M059J (cell line): Measurements from ENCODE around the gene GALNT18. TPM values are rescaled to one million over a fixed set of nuclear protein-coding genes. Genes with fewer than 3 reads are reported as not detected.
"Not testable (repeated sequence)": the region's sequence is repeated elsewhere in the genome, so short reads cannot be mapped to it uniquely, and the experiment has no call there.

ENCODE experiments used
- DNase-seq: peaks from one replicate; pipeline ENCODE4 v3.0.0-alpha.2; 2012; ENCODE audit warnings: low read depth
- total RNA-seq: library from RNA; depleted of rRNA; stranded (reverse); fragments of >200 nt; shearing (Covaris generic); gene quantifications from 2 replicates; pipeline ENCODE4 v1.2.3, GENCODE V29; 2014

GALNT18 gene
- total RNA-seq, 1 experiment from 2014 or later = 0.64 TPM

DNA sequence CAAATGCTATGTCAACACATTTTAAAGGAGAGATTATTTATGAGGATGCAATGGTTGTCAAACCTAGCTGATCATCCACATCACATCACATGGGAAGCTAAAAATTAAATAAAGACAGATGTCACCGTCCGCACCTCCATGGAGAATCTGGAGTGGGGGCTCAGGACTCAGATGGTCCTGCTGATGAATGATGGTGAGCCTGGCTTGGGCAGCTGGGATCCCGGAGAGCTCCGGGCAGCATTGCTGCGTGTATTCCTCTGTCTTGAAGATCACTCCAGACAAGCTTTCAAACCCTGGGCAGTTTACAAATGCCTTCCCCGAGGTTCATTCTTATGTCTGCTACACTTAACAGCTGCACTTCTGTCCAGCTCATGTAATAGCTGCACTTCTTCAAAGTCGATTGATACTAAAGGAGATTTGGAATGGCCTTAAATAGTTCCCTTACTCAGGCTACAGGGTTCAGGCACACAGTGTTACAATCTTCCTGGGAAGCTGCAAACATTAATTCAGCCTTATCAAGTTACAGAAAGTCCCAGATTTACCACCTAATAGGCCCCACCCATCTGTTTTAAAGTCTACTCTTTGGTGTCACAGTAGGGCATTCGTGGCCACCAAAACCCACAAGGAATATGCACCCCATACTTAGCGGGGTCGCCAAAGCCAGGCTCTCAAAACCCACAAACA, 234.0 kb downstream of the GALNT18 start:
- DNase-seq = no peak

DNA sequence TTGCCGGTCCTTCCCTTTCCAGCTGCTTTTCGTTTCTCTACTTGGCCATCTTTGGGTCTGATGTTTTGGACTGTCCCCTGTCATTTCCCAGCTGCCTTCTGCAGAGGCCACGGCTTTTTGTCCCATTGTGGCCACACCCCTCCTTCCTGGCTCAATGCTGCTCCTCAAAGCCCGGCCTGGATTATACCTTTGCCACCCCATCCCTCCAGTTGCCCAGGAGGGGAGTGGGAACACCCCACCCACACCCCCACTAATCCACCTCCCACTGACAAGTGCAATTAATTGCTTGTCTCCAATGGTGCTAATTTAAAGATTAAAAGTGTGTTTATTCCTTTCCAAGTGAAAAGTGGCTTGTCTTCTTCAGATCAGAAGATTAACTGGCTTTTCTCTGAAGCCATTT, 234.6 kb downstream of the GALNT18 start:
- no peak for DNase-seq

DNA sequence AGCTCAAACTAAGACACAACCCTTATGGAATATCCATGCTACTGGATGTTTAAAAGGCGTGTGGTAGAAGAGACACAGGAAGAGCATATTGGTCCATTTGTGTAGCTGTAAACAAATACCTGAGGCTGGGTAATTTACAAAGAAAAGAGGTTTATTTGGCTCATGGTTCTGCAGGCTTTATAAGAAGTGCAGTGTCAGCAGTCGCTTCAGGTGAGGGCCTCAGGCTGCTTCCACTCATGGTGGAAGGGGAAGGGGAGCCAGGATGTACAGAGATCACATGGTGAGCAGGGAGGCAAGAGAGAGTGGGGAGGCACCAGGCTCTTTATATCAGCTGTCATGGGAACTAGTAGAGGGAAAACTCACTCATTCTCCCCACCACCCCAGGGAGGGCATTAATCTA, 237.0 kb downstream of the GALNT18 start:
- DNase-seq = no peak

DNA sequence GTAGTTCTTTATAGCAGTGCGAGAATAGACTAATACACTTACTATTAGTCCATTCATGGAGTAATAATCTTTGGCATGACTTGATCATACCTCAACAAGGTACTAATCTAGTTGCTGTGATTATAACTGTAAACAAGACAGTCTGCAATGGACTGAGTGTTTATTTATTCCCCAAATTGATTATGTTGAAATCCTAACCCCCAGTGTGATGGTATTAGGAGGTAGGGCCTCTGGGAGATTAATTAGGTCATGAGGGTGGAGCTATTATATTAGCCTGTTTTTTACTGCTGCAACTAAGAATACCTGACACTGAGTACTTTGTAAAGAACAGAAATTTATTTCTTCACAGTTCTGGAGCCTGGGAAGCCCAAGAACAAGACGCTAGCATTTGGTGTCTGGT, 237.8 kb downstream of the GALNT18 start:
- no peak for DNase-seq

DNA sequence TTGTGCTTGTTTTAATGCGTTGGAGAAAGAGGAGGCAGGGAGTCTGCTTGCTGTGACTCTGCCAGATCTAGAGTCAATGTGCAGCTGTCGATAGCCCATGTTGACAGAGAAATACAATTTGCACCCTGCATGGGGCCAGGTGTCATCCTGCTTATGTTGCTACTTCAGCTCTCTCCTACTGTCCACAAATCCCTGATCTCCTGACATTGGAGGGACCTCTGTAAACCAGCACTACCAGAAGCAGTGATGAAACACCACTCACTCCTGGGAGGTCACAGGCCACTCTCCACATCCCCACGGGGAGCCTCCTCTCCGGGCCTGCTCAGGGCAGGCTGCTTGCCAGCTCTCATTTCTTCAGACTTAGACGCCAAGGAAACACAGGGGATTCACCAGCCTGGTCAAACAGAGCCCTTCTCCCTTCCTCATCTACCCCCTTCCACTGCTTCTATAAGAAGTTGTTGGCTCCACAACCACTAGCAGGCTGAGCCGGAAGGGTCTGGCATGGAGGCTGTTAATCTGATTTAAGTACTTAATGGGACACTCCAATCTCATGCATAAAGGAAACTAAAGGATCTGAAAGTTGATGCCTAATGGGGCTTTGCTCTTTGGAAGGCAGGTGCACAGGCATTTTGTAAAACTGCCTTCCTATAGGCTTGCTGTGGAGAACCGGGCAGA, 238.8 kb downstream of the GALNT18 start:
- DNase-seq = no peak

DNA sequence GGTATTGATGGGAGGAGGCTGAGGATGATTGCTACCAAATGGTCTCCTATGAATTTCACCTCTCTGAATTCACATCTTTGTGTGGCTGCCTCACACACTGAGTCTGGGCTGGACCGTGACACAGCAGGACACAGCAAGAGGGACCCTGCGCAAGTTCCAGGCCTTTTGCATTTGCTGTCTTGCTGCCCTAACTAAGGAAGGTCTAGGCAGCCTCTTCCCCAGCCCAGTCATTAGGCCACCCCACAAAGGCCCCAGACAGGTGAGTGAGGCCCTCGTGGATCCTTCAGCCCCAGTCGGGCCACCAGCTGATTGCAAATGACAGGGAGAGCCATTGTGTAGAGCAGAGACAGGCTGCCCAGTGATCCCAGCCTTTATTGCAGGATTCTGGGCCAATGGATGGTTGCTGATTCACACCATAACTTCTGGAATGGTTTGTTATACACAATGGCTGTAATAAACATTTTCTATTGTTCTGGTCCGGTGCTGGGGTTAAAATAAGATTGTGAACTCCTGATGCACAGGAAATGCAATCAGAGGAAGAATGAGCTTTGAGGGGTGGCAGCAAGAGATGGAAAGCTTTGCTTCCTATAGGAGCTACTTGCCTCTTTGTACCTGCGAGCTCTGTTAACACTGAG, 240.2 kb downstream of the GALNT18 start:
- DNase-seq = no peak

DNA sequence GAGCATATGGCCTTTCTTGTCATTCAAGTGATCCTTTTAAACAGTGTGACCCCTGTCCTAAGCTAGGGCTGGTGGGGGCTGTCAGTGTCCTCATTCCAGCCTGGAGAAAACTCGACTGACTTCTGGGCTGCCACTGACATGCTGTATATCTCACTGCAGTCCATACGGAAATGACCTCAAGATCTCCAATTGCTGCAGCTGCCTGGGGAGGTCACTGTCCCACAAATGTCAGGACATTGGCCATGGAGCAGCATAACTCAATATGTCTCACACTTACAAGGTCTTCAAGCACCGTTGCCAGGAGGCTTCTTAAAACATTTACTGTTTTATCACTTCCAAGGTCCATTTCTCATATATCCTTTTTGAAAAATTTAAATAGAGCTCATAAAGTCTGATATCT, 240.9 kb downstream of the GALNT18 start:
- DNase-seq = no peak

DNA sequence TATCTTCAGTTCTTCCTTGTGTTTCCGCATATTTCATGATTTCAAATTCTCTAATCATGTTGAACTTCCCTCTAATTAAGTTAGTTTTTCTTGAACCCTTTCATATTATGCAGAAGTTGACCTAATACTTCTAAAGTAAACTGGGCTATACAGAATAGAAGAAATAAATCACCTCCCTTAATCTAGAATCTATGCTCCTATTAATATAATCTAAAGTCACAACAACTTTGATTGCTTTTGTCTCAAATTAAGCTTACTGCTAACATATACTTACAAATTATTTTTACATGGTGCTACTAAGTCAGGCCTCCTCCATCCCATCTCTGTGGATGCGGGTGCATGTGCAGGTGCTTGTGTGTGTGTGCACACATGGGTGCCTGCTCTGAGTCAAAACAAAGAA, 241.5 kb downstream of the GALNT18 start:
- DNase-seq = no peak

DNA sequence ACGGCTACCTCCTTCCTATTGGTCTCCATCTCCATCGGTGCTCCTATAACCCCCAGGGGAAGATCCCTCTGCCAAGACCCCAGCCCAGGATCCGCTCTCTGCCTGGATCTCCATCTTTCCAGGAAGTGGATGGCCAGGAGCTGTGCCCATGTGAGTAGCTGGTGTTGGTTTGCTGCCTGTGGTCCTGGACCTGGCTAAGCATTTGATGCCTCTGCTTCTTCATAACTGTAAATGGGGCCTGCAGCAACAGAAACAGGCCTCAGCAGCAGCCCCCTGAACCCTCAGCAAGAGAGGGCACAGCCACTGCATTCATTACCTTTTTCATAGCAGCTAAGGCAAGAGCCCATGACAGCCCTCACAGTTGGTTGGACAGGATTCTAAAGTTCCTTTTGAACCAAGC, 242.1 kb downstream of the GALNT18 start:
- DNase-seq = no peak

DNA sequence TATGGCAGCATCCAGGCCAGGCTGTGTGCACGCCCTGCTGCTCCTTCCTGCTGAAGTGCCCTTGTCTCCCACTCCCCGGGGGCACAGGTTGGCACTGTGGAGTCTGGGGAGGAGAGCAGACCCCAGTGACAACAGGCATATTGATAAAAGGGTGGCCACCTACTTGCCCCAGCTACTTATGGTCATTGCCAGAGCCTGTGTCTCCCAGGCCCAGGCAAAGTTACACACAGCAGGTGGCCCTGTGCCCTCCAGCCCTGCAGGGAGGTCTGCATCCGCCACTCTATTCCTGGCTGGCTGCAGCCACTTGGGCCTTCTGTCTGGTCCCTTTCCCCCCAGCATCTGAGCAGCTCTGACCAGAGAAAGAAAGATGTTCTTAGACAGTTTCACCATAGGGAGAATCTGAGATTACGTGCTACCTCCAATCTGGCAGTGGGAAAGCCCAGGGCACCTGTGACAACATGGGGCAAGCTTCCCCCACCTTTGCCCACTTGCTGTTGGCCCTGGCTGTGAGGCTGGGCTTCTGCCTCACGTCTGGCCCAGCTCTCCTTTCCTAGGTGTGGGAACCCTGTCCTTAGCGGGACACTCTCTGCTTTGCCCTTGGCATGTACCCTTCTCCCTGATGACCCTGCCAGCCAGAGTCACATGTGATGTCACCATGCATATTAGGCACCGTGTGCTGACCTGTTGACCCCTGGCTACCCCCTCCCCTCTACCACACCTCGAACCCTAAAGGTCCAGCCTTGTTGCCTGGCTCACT, 243.4 kb downstream of the GALNT18 start:
- DNase-seq = no peak

DNA sequence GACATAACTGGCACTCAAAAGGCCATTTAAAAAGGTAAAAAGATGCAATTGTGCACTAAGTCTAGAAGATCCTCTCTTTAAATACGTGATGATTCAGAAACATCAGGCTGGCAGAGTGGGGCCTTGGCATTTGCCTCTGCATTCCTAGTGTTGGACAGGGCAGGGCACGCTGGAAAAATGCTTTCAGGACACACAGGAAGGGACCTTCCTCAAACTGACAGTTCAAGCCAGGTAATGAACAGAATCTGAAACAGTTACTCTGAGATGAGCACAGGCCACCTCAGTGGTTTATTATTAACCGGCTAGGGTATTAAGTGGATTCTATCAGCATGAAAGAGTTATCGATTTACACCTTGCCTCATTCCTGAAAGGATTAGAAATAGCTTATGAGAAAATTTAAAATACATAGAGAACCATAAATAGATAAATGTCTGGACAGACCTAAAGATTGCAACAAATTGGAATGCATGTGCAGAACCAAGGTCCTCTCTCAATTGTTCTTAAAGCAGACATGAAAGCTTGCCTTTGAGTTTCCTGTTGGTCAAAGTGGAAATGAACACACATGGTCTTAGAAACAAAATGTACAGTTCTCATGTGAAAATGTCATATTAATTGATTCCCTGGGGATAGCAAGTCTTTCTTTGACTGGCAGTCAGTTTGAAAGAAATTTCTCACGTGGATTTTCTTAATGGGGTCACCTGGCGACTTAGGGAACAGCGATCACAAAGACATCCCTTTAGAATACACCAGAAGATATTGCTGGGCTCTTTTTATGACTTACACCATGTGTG, 247.3 kb downstream of the GALNT18 start:
- DNase-seq = no peak

DNA sequence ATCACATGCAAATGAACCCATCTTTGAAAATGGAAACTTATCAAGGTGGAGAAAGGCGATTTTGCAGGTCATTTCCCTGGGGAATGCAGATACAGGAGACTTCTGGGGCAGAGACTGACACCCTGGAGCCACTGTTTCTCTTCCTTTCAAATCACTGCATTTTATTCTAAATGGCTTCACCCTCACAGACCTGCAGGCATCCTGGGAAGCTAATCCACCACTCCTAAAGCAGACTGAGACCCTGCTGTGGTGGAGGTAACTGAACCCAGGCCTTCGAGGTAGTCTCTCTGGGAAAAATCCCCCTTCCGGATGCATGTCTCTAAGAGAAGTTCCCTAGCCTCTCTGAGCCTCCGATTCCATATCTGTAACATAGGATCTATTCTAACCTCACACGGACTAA, 247.9 kb downstream of the GALNT18 start:
- DNase-seq = no peak

DNA sequence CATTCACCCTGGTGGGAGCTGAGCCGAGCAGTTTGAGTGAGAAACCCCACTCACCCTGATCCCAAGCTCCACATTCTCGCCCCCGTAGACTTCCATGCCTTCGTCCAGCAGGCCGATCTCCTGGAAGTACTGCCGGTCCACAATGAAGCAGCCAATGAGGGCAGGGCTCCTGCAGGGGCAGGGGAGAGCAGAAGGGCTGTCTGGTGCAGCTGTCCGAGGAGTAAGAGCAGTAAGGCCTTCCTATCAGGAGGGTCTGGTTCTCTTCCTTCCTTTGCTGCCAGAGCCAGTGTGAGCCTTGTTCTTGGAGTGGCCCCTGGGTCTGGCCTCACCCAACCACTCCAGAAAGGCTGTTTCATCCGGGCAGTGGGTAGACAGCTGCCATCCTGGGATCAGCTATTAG, 249.3 kb downstream of the GALNT18 start:
- DNase-seq = no peak

DNA sequence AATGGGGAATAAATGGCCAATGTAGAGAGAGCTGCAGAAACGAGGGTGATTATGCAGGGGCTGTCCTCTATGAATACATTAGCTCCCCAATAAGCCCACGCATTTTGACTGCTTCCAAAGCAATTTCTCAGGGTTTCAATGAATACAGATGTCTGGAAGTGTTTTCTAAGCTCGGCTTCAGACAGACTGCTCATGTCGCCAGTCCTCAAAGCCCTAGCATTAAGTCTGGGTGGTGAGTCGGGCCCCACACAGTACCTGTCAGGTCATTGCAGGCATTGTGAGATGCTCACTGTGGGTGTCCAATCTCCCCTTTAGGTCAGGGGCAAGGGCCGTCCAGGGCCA, 250.9 kb downstream of the GALNT18 start:
- no peak for DNase-seq

DNA sequence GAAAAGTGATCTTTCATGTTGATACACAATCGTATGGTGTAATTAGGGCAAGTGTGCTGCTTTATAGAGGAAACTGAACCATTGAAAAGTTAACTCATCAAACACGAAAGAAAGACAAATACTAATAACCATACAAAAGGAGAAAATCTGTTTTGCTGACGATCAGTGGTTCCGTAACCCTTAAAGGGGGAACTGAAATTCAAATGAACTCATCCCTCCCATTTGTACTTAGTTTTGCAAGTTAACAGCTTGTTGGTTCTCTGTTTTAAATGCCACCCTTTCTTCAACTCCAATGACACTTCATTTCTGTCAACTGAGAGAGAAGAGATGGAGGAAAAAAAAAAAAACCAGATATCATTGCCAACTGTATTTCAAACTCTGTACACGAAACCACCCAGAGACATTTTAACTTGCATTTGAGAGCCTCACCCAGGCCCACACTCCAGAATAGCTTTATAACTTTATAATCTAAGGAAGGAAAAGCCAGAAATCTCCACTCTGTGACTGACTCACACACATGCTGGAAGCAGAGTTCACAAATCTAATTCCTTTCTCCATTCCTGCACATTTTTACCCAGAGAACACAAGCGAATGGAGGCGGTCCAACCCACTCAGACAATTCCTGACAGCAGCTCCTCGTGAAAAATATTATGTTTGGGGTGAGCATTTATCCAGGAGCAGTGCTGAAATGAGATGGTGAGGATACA, 251.4 kb downstream of the GALNT18 start:
- DNase-seq = no peak

DNA sequence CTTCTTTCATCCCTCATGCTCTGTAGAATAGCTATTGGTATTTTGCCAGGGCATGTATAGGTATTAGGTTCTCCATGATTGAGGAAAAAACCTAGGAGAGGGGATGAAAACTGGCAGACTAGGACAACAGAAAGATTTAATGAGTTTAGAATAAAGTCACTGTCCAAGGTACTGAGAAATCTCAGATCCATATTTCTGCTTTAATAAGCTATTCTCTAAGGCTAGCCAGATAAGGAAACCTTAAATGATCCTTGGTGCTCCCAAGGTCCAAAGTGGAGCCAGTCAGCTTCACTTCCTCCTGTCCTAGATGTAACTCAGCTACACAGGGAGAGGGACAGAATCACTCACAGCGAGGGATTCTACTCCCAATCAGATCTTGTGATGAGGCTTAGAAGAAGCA, 255.0 kb downstream of the GALNT18 start:
- DNase-seq = no peak

DNA sequence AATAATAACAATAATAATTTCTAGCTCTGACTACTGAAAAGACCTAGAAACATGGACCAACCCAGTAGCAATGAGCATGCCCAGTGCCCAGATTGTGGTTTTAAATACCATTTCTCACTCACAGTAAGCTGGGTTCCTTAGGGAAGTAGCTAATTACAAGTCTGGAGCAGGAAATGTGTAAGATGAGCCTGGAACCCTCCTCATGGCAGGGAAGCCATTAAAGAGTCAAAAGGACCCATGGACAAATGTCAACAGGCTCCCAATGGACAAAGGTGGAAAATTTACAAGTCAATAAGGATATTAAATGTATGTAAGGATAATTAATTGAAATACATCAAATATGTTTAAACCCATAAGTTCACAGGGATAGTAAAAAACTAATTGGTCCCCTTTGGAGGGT, 258.1 kb downstream of the GALNT18 start:
- no peak for DNase-seq

DNA sequence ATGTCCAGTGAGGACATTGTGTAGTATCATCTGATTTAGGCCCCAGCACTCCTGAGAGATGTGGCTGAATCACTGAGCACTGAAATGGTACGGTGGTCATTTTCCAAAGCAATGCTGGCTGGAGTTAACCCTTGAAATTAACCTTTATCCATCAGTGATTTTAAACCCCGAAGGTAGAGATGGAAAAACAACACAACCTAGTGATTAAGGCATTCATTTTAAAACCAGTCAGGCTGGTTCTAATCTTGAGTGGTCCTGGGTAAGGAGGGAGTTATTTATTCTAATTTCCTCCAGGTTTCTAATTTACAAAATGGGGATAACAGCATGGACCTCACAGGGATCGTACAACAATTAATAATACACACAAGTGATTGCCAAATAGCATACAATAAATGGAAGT, 262.2 kb downstream of the GALNT18 start:
- DNase-seq = no peak

DNA sequence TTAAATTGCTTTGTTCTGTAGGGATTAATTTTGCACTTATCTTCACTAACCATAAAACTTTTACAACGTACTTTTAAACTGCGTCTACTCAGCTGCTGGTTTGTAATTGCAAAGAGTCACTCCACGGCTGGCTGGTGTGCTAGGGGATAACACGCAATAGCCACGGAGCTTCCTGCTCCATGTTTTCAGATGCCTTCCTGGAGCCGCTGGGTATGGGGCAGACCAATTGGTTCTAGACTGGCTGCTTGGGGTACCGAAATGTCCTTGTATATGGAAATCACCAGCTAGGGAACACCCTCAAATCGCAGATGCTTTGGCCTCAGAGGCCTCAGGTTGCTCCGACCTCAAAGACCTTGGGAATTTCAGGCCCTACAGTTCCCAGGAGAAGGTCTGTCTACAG, 265.0 kb downstream of the GALNT18 start:
- DNase-seq = no peak

DNA sequence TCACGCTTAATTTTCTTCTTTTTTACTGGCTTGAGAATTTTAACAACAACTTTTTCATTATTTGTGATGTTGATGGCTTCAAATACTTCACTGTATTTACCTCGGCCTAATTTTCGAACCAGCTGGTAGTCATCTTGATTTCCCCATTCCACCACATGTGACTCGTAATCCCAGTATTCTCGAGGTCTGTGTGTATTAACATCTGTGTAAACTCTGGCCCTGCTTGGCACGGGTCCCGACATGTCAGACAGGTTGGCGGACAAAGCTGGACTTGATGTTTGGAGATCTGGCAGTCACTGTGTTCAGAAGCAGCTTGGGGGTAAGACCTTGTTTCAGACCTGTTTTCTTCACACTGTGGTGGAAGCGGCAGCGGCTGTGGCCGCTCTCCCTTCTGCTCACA, 268.9 kb downstream of the GALNT18 start, which contains the start of gene CSNK2A3:
Gene CSNK2A3 (minus strand): TSS at position 373 of the 400 bp plus-strand sequence. CDS start 131 bp downstream, at position 242.
- not testable (repeated sequence) for DNase-seq

DNA sequence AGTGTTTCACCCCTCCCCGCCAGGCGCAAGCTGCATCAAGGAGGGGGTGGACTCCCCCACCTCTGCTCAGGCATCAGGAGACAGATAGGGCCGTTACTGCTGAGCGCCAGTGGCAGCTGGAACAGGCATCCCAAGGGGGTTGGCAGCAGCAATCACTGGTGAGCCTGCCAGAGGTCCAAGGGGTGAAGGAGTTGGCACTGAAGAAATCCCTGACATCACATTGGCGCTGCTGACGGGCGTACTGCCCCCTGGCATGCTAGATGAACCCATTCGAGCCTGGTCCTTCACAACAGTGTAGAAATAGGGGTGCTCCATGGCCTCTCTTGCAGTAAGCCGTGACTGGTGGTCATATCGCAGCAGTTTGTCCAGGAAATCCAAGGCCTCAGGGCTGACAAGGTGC, 270.0 kb downstream of the GALNT18 start:
- DNase-seq = not testable (repeated sequence)
